ENCODE results near the gene LRRC36. TPM values are rescaled to one million over a fixed set of nuclear protein-coding genes. Genes with fewer than 3 reads are reported as not detected.

The LRRC36 gene
- total and polyA plus RNA-seq, 10 of the 15 experiments (the other 5 are each of a cell fraction or from before 2014, with no cell fraction given): 0.45 to 2.0 (median 0.75) TPM; not detected in 1

- Histone ChIP-seq H2AFZ (ENCODE audit: control insufficient read depth, low read depth, low read length) (no peak overlapping the region), H3K79me2 (ENCODE audit: control insufficient read depth, insufficient read depth, low read length) (no peaks in the 10 kb centered on the region), H3K9ac (ENCODE audit: control insufficient read depth, insufficient read depth, low read length) (no peak overlapping the region), H3K9me3 (replicated peaks; ENCODE audit: control insufficient read depth, insufficient read depth, low read length) (no peaks in the 10 kb centered on the region), H4K20me1 (ENCODE audit: control insufficient read depth, insufficient read depth) (no peaks in the 10 kb centered on the region), H3K27me3 (replicated peaks in 1 of 2; ENCODE audit: control insufficient read depth in 2 of 2, insufficient read depth in 2 of 2, low read length in 1 of 2) (peaks cover 0 to 2% of the 10 kb centered on the region in 2 experiments; a peak in 1 of 4 replicates), H3K4me3 (no peak overlapping the region), H3K4me1 (ENCODE audit: control insufficient read depth, insufficient read depth, low read length) (no peaks in the 10 kb centered on the region), H3K4me2 (ENCODE audit: control insufficient read depth, insufficient read depth) (no peak overlapping the region), H3K36me3 (ENCODE audit: control insufficient read depth in 2 of 2, insufficient read depth in 2 of 2, low read length in 1 of 2) (no peaks in the 10 kb centered on the region), H3K27ac (ENCODE audit: control insufficient read depth, insufficient read depth) (no peak overlapping the region)
- ATAC-seq: no peak
- no peak for FAIRE-seq
- POLR2A ChIA-PET: no interaction called here
- RAD21 ChIA-PET (ENCODE audit: unreplicated experiment): no interaction called here
- no TSS peak for BruUV-seq (replicated peaks)
- WGBS (ENCODE audit: insufficient coverage, insufficient replicate concordance, low lambda C conversion rate, missing lambda C conversion rate): 21% methylated on average over 11 of the region's 11 CpGs
- intact Hi-C loops (cut with micrococcal nuclease; ENCODE audit: unreplicated experiment) (no loop called here), in situ Hi-C loops (cut with MboI) (no loop called here)
- DNase-seq (ENCODE audit: low read depth, low spot score): no peak
- CTCF ChIA-PET: no interaction called here
- TF ChIP-seq ZBTB4 (CRISPR knock-in tag; IDR thresholded peaks at IDR 0.05) (no peak), KAT2A (conservative IDR thresholded peaks at IDR 0.05; ENCODE audit: control insufficient read depth, low read depth, low read length) (no peak), YY1 (IDR thresholded peaks at IDR 0.05; ENCODE audit: low read depth, low read length) (no peak), NKRF (conservative IDR thresholded peaks at IDR 0.05) (no peak), LARP7 (IDR thresholded peaks at IDR 0.05) (no peak), TCF3 (IDR thresholded peaks at IDR 0.05; ENCODE audit: borderline replicate concordance, insufficient read depth, low read depth, low read length) (no peak), ASH2L (IDR thresholded peaks at IDR 0.05; ENCODE audit: borderline replicate concordance, low read depth) (no peak), EED (IDR thresholded peaks at IDR 0.05; ENCODE audit: low read depth) (no peak), MYC (IDR thresholded peaks at IDR 0.05; ENCODE audit: insufficient read depth, insufficient read length, insufficient replicate concordance, low read length, severe bottlenecking) (no peak)
- TF ChIP-seq, protein P1, sequence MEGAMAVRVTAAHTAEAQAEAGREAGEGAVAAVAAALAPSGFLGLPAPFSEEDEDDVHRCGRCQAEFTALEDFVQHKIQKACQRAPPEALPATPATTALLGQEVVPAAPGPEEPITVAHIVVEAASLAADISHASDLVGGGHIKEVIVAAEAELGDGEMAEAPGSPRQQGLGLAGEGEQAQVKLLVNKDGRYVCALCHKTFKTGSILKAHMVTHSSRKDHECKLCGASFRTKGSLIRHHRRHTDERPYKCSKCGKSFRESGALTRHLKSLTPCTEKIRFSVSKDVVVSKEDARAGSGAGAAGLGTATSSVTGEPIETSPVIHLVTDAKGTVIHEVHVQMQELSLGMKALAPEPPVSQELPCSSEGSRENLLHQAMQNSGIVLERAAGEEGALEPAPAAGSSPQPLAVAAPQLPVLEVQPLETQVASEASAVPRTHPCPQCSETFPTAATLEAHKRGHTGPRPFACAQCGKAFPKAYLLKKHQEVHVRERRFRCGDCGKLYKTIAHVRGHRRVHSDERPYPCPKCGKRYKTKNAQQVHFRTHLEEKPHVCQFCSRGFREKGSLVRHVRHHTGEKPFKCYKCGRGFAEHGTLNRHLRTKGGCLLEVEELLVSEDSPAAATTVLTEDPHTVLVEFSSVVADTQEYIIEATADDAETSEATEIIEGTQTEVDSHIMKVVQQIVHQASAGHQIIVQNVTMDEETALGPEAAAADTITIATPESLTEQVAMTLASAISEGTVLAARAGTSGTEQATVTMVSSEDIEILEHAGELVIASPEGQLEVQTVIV (IDR thresholded peaks at IDR 0.05; ENCODE audit: borderline replicate concordance, partially characterized antibody): no peak
- SMC1A ChIA-PET (ENCODE audit: uncharacterized antibody, unreplicated experiment): no interaction called here
These were observed 25.4 kb upstream of the LRRC36 start for GRCh38 chr16:67301080-67301782.
